GM10248 (cell line): ENCODE measurements around the gene SNX6.
"Not testable (repeated sequence)": the region's sequence is repeated elsewhere in the genome, so short reads cannot be mapped to it uniquely, and the experiment has no call there.

Experiments used
- CTCF ChIA-PET: fragments of 300-600 bp; sonication (Branson Sonifier 250); formaldehyde crosslinking; extraction: SDS; loops from one replicate; lab custom pipeline; 2021; ENCODE audit warnings: antibody characterized with exemption; lab: Yijun Ruan, JAX
- POLR2A ChIA-PET: fragments of 350-650 bp; sonication (Branson Sonifier 250); formaldehyde crosslinking; extraction: SDS; loops from one replicate; lab custom pipeline; 2020; ENCODE audit warnings: antibody characterized with exemption; lab: Yijun Ruan, JAX
- DNase-seq: peaks from one replicate; pipeline ENCODE4 v3.0.0; 2012; ENCODE audit errors: extremely low spot score
- TF ChIP-seq, protein P1 (sequence below): IDR thresholded peaks from 2 replicates; pipeline ENCODE4 v1.5.1; 2012; ENCODE audit warnings: mild to moderate bottlenecking, low read depth; ENCODE audit errors: extremely low read depth, missing control alignments, control extremely low read depth

Gene SNX6

DNA sequence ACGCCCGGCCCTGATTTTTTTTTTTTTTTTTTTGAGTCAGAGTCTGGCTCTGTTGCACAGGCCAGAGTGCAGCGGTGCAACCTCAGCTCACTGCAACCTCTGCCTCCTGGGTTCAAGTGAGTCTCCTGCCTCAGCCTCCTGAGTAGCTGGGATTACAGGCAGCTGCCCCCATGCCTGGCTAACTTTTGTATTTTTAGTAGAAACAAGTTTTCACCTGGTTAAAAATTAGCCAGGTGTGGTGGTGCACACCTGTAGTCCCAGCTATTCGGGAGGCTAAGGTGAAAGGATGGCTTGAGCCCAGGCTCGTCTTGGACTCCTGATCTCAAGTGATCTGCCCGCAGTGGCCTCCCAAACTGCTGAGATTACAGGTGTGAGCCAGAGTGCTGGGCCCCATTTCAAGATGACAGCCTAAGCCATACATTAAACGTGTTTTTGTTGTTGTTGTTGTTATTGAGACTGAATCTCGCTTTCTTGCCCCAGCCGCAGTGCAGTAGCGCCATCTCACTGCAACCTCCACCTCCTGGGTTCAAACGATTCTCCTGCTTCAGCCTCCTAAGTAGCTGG lies 47.7 kb downstream of the SNX6 start:
- TF ChIP-seq, protein P1, sequence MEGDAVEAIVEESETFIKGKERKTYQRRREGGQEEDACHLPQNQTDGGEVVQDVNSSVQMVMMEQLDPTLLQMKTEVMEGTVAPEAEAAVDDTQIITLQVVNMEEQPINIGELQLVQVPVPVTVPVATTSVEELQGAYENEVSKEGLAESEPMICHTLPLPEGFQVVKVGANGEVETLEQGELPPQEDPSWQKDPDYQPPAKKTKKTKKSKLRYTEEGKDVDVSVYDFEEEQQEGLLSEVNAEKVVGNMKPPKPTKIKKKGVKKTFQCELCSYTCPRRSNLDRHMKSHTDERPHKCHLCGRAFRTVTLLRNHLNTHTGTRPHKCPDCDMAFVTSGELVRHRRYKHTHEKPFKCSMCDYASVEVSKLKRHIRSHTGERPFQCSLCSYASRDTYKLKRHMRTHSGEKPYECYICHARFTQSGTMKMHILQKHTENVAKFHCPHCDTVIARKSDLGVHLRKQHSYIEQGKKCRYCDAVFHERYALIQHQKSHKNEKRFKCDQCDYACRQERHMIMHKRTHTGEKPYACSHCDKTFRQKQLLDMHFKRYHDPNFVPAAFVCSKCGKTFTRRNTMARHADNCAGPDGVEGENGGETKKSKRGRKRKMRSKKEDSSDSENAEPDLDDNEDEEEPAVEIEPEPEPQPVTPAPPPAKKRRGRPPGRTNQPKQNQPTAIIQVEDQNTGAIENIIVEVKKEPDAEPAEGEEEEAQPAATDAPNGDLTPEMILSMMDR: no peak
- ChIA-PET POLR2A (interaction anchor here (0.6 kb wide), 1 partner anchor 1236 kb away, joined by 3 read pairs; no protein-coding TSS in a partner anchor), CTCF (no interaction called here)
- DNase-seq: no peak

DNA sequence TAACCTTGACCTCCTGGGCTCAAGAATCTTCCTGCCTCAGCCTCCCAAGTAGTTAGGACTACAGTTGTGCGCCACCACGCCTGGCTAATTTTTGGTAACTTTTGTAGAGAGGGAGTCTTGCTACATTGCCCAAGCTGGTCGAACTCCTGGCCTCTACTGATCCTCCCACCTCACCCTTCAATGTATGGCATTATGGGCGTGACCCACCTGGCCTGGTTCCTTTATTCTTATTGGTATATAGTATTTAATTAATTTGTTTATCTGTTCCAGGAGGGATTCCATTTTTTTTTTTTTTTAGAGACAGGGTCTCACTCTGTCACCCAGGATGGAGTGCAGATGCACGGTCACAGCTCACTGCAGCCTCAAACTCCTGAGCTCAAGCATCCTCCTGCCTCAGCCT lies 49.6 kb downstream of the SNX6 start:
- ChIA-PET CTCF (no interaction called here), POLR2A (no interaction called here)
- TF ChIP-seq, protein P1: no peak
- DNase-seq: no peak

DNA sequence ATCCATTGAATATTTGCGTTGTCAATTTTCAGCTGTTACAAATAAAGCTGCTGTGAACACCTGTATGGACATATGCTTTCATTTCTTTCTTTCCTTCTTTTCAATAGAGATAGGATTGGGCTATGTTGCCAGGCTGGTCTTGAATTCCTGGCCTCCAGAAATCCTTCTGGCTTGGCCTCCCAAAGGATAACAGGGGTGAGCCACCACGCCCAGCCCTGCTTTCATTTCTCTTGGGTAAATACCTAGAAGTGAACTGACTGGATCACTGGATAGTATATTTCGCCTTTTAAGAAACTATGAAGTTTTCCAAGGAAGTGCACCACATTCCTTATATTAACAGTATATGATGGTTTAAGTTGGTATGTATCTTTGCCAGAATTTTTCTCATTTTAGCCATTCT lies 58.2 kb downstream of the SNX6 start:
- ChIA-PET CTCF (no interaction called here), POLR2A (no interaction called here)
- TF ChIP-seq, protein P1: no peak
- DNase-seq: no peak

DNA sequence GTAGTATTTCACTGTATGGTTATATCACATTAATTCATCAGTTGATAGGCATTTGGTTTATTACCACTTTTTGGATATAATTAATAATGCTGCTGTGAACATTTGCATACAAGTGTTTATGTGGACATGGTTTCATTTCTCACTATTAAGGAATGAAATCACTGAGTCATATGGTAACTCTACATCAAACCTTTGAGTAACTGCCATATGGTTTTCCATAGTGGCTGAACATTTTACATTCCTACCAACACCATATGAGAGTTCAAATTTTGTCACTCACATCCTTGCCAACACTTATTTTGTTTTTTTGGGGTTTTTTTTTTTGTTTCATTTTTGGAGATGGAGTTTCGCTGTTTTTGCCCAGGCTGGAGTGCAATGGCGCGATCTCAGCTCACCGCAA lies 60.2 kb downstream of the SNX6 start:
- DNase-seq: no peak
- TF ChIP-seq, protein P1: no peak
- POLR2A ChIA-PET: interaction anchor here (0.6 kb wide), 1 partner anchor 24 kb away, joined by 4 read pairs; no protein-coding TSS in a partner anchor
- CTCF ChIA-PET: no interaction called here

DNA sequence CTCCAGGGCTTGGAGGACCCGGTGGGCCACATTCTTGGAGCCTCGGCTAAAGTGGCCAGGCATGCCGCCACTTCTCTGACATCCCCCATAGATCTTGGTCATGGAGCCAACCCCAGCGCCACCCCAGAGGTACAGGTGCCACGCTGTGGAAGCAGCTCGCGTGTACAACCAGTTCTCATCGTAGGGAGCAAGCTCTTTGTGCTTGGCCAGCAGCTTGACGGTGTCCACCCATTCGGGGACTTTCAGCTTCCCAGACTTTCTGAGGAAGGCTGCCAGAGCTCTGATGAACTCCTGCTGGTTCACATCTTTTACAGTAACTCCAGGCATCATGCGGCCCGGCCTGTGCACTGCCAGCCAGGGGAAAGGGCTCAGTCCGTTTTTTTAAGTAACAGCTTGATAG lies 61.1 kb downstream of the SNX6 start:
- POLR2A ChIA-PET: no interaction called here
- TF ChIP-seq, protein P1: no peak
- no peak for DNase-seq
- CTCF ChIA-PET: no interaction called here

DNA sequence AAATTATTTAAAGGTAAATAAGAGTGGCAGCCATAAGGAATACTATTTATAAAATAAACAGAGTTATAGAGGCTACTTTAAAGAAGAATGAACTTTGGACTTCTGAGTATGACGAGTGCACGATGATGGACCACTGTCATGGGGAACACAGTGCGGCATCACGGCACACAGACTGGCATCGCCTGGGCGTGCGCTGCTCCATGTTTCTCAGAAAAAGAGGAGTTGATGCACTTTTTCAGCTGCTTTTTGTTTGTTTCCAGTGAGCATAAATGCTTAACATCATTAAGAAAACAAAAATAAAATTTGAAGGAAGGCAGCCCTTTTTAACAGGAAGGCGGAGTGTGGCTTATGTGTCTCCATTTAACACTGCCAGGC lies 67.2 kb downstream of the SNX6 start:
- ChIA-PET CTCF (no interaction called here), POLR2A (no interaction called here)
- no peak for DNase-seq
- TF ChIP-seq, protein P1: no peak

DNA sequence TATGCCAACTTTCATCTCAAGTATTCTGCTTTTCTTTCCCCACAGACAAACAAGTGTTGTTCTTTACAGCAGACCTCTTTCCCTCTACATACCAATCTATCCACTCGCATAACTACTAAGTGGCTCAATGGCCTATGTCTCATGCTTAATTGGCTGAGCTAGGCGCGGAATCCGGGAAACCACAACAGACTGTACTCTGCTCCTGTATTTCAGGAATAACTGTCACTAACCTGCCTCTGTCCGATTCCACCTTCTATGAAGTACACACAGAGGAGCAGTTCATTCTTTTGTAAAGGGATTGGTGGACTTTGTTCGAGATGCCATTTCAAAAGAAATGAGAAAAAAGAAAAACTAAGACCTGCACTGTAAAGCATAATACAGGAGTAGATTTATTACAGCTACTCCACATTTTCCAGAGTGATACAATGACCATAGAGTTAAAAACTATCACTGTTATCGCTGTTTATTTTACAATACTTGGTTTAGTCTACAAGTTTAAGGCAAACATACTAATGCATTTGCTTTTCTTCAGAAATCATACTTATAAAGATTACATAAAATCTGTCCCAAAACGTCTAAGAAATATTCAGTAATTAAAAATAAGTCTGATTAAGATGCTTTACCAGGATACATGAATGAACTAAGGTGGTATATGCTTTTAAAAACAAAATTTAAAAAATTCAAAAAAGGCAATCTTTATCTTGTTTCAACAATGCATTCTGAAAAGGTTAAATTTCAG lies 67.7 kb downstream of the SNX6 start:
- POLR2A ChIA-PET, DNase-seq, CTCF ChIA-PET: not testable (repeated sequence)

DNA sequence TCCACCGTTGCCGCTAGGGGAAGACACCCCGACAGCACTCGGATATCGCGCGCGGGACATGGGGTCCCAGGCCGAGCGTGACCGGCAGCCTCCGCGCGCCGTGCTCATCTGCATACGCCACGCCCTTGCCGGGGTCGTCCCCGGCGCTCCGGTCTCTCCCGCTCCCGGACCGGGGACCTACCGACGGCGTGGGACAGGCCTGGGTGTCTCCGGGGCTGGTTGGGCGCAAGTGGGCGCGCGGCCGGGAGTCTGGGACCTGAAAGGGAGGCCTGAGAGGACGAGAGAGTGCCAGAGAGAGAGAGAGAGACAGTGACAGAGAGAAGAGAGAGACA lies 73.5 kb downstream of the SNX6 start:
- CTCF ChIA-PET, POLR2A ChIA-PET: not testable (repeated sequence)

DNA sequence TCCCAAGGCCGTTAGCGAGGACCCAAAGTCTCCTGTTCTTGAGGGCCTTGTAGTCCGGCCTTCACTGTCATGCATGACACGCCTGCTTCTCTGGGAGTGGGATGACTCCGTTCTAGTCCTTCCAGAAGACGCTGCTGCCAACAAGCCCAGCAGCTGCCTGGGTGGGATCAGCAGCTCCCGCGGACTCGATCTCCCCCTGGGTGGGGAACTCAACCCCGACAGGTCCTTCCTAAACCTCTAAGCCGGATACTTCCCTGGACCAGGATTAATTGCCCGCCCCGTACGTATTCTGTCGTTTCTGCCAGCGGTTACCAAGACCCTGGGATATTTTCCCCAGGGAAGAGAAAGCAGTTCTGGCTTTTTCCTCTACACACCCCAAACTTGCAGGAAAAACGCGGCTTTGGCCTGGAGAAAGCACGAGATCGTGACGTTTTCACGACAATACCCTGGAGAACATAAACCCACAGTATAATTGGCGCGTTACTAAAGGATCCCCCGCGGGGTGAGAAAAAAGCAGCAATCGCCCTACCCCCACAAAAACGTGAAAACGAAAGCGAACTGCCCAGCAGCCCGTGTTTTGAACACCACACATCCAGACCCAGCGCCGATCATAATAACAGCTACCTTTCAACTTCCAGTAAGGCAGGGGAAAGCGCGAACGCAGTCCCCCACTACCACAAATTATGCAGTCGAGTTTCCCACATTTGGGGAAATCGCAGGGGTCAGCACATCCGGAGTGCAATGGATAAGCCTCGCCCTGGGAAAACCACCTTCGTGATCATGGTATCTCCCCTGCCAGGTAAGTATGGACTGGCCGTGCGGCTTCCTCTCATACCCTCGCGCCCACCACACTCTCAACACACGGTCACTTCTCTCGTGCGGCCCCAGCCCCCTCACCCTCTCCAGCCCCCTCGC lies 74.1 kb downstream of the SNX6 start:
- DNase-seq, CTCF ChIA-PET, POLR2A ChIA-PET: not testable (repeated sequence)

More for the DNA sequence above, 73.5 kb downstream of the SNX6 start:
- DNase-seq: not testable (repeated sequence)
